Keratinocyte (primary cell): ENCODE results near the gene ATXN2. TPM values are rescaled to one million over a fixed set of nuclear protein-coding genes. Genes with fewer than 3 reads are reported as not detected.

Experiments
- DNase-seq: peaks from one replicate; pipeline ENCODE4 v3.0.0-alpha.2; 2011; ENCODE audit warnings: low read depth, missing footprints, low spot score
- FAIRE-seq: peaks from 2 replicates; lab custom pipeline; 2011; peaks lifted over from hg19 to GRCh38; lab: Jason Lieb, UNC
- H2AFZ ChIP-seq: 2 replicates; pipeline ENCODE4 v1.6.0; 2012; ENCODE audit warnings: low read length, control low read depth, inconsistent platforms; ENCODE audit not compliant: control insufficient read depth
- H3K27ac ChIP-seq: 2 replicates; pipeline ENCODE4 v1.5.1; 2011; ENCODE audit warnings: low read length; ENCODE audit not compliant: control insufficient read depth, insufficient read depth
- H3K27me3 ChIP-seq: 3 replicates; pipeline ENCODE4 v1.6.0; 2011; ENCODE audit warnings: low read length; ENCODE audit not compliant: control insufficient read depth, insufficient read depth; ENCODE audit errors: extremely low read depth
- H3K36me3 ChIP-seq, 2 experiments: 2 replicates in 1 of 2; 3 replicates in 1 of 2; pipeline ENCODE4 v1.5.1; 2011; ENCODE audit warnings: low read length in 2 of 2, mild to moderate bottlenecking in 1 of 2; ENCODE audit not compliant: control insufficient read depth in 2 of 2, insufficient read depth in 2 of 2; ENCODE audit errors: extremely low read depth in 1 of 2
- H3K4me1 ChIP-seq: 3 replicates; pipeline ENCODE4 v1.5.1; 2011; ENCODE audit warnings: low read length; ENCODE audit not compliant: control insufficient read depth, insufficient read depth; ENCODE audit errors: extremely low read depth
- H3K4me2 ChIP-seq: 3 replicates; pipeline ENCODE4 v1.6.0; 2011; ENCODE audit warnings: low read depth, low read length; ENCODE audit not compliant: control insufficient read depth, insufficient read depth; ENCODE audit errors: extremely low read depth
- H3K4me3 ChIP-seq, 3 experiments: fragments of 200-600 bp in 1 of 3; sonication (generic) in 1 of 3; 2 replicates in 2 of 3; 3 replicates in 1 of 3; pipeline ENCODE4 v1.5.1; 2011 to 2016; ENCODE audit warnings: low read length in 3 of 3, mild to moderate bottlenecking in 3 of 3, control low read depth in 2 of 3, inconsistent platforms in 1 of 3, low read depth in 1 of 3, mixed read lengths in 1 of 3, mixed run types in 1 of 3, moderate library complexity in 1 of 3; ENCODE audit not compliant: control insufficient read depth in 2 of 3, insufficient read depth in 2 of 3; ENCODE audit errors: extremely low read depth in 1 of 3
- H3K79me2 ChIP-seq: 2 replicates; pipeline ENCODE4 v1.6.0; 2012; ENCODE audit warnings: low read length; ENCODE audit not compliant: control insufficient read depth, insufficient read depth
- H3K9ac ChIP-seq: 3 replicates; pipeline ENCODE4 v1.6.0; 2011; ENCODE audit warnings: low read length; ENCODE audit not compliant: control insufficient read depth, insufficient read depth; ENCODE audit errors: extremely low read depth
- H3K9me1 ChIP-seq: 3 replicates; pipeline ENCODE4 v1.6.0; 2011; ENCODE audit warnings: low read length; ENCODE audit not compliant: control insufficient read depth, insufficient read depth; ENCODE audit errors: extremely low read depth
- H3K9me3 ChIP-seq: 2 replicates; pipeline ENCODE4 v1.5.1; 2012; ENCODE audit warnings: low read depth, low read length; ENCODE audit not compliant: control insufficient read depth
- H4K20me1 ChIP-seq: 3 replicates; pipeline ENCODE4 v1.6.0; 2011; ENCODE audit warnings: low read length; ENCODE audit not compliant: control insufficient read depth, insufficient read depth; ENCODE audit errors: extremely low read depth
- CTCF ChIP-seq, 3 experiments: IDR thresholded peaks in 1 of 3; conservative IDR thresholded peaks in 1 of 3; optimal IDR thresholded peaks in 1 of 3; 2 replicates in 2 of 3; 3 replicates in 1 of 3; pipeline versions ENCODE3 to v1.5.1; 2011; ENCODE audit warnings: low read length in 3 of 3, mild to moderate bottlenecking in 3 of 3, moderate library complexity in 2 of 3, control low read depth in 1 of 3, inconsistent platforms in 1 of 3; ENCODE audit not compliant: insufficient read depth in 2 of 3; ENCODE audit errors: extremely low read depth in 1 of 3
- EZH2 ChIP-seq: IDR thresholded peaks from one replicate; pipeline ENCODE4 v1.6.1; 2012; ENCODE audit warnings: inconsistent platforms, mild to moderate bottlenecking, low read length, moderate library complexity
- dilution Hi-C: fragments of 300-500 bp; cut with MboI; formaldehyde crosslinking; loops from one replicate; pipeline ENCODE4 v1.7.0; 2020; ENCODE audit warnings: low sequenced_read_pairs; ENCODE audit not compliant: extremely low pct_ligation_motif_present
- polyA plus RNA-seq, 5 experiments: library from polyadenylated mRNA; depleted of rRNA in 3 of 5; stranded (reverse) in 3 of 5; stranded (forward) in 1 of 5; unstranded in 1 of 5; fragments of >200 nt; gene quantifications; 1 replicate in 1 of 5; 2 replicates in 3 of 5; 3 replicates in 1 of 5; pipeline versions ENCODE4 v1.2.1 to v1.2.3, GENCODE V29; 2011 to 2012; ENCODE audit warnings: missing spikeins in 2 of 5, low read depth in 1 of 5, low replicate concordance in 1 of 5

Gene ATXN2
- polyA plus RNA-seq, 1 donor (not counting 4 experiments of a cell fraction or from before 2014, with no cell fraction given), result 19.6 TPM

GRCh38 chr12:111418594-111418880 is 180.6 kb downstream of the ATXN2 start:
- Histone ChIP-seq H3K9ac (no peak overlapping the region), H4K20me1 (peaks cover 12% of the 10 kb centered on the region), H3K79me2 (peaks cover 37% of the 10 kb centered on the region), H3K4me3 (no peak overlapping the region), H3K9me1 (peaks cover under 1% of the 10 kb centered on the region), H3K9me3 (no peaks in the 10 kb centered on the region), H2AFZ (no peak overlapping the region), H3K4me2 (no peak overlapping the region), H3K4me1 (peaks cover 5% of the 10 kb centered on the region), H3K27ac (no peak overlapping the region), H3K27me3 (no peaks in the 10 kb centered on the region), H3K36me3 (peaks cover 0 to 13% of the 10 kb centered on the region in 2 experiments)
- TF ChIP-seq EZH2 (no peak), CTCF (optimal IDR thresholded peaks at IDR 0.05 in 1 of 3, IDR thresholded peaks at IDR 0.05 in 1 of 3, conservative IDR thresholded peaks at IDR 0.05 in 1 of 3; ENCODE audit: extremely low read depth in 1 of 3, insufficient read depth in 2 of 3, low read length in 3 of 3) (no peak)
- dilution Hi-C loops, result no loop called here
- FAIRE-seq (no peak), DNase-seq (no peak)

- Histone ChIP-seq H3K9me1 (peaks cover 4% of the 10 kb centered on the region), H3K79me2 (peaks cover 40% of the 10 kb centered on the region), H2AFZ (no peak overlapping the region), H3K4me1 (peaks cover 10% of the 10 kb centered on the region), H3K4me2 (no peak overlapping the region), H3K9ac (no peak overlapping the region), H3K4me3 (no peak overlapping the region), H3K27me3 (no peaks in the 10 kb centered on the region), H3K9me3 (no peaks in the 10 kb centered on the region), H3K27ac (no peak overlapping the region), H3K36me3 (peaks cover 0 to 13% of the 10 kb centered on the region in 2 experiments), H4K20me1 (peaks cover 14% of the 10 kb centered on the region)
- DNase-seq (no peak), FAIRE-seq (no peak)
- dilution Hi-C loops, result no loop called here
- TF ChIP-seq EZH2, result no peak
- TF ChIP-seq CTCF (optimal IDR thresholded peaks at IDR 0.05 in 1 of 3, IDR thresholded peaks at IDR 0.05 in 1 of 3, conservative IDR thresholded peaks at IDR 0.05 in 1 of 3; ENCODE audit: extremely low read depth in 1 of 3, insufficient read depth in 2 of 3, low read length in 3 of 3), result no peak
Observed at GRCh38 chr12:111417784-111418593, 181.1 kb downstream of the ATXN2 start.
